WTC11 (cell line): Measurements from ENCODE around the gene TELO2. TPM values are rescaled to one million over a fixed set of nuclear protein-coding genes. Genes with fewer than 3 reads are reported as not detected.

Experiments used
- ATAC-seq: fragments of 200-7000 bp; cut with Tn5 transposase; 2 replicates; pipeline ENCODE4 v1.10.0; 2021; ENCODE audit warnings: mild to moderate bottlenecking, moderate library complexity
- CTCF ChIA-PET: fragments of 300-600 bp; sonication (Branson Sonifier 250); formaldehyde crosslinking; loops from one replicate; lab custom pipeline; 2021; ENCODE audit warnings: antibody characterized with exemption; lab: Charles Lee
- POLR2A ChIA-PET: fragments of 350-600 bp; sonication (Branson Sonifier 250); formaldehyde crosslinking; loops from one replicate; lab custom pipeline; 2021; ENCODE audit warnings: antibody characterized with exemption; lab: Charles Lee
- DNase-seq: peaks from one replicate; pipeline ENCODE4 v3.0.0; 2021; ENCODE audit warnings: low spot score
- H3K27ac Mint-ChIP-seq: 2 replicates; pipeline ENCODE4 v1.8.0; 2021; ENCODE audit warnings: mixed read lengths
- H3K27me3 Mint-ChIP-seq: 2 replicates; pipeline ENCODE4 v1.8.0; 2021; ENCODE audit warnings: low read depth, mild to moderate bottlenecking, moderate library complexity, mixed read lengths
- H3K36me3 Mint-ChIP-seq: 2 replicates; pipeline ENCODE4 v1.8.0; 2021; ENCODE audit warnings: mixed read lengths
- H3K4me1 Mint-ChIP-seq: 2 replicates; pipeline ENCODE4 v1.8.0; 2022; ENCODE audit warnings: mixed read lengths
- H3K4me3 Mint-ChIP-seq: 2 replicates; pipeline ENCODE4 v1.8.0; 2021; ENCODE audit warnings: mild to moderate bottlenecking, moderate library complexity, mixed read lengths
- H3K9me3 Mint-ChIP-seq: 2 replicates; pipeline ENCODE4 v1.8.0; 2021; ENCODE audit warnings: mixed read lengths
- CBFB ChIP-seq: sonication (generic); formaldehyde crosslinking; IDR thresholded peaks from 2 replicates; pipeline ENCODE4 v1.8.1; 2022; ENCODE audit warnings: mild to moderate bottlenecking, low read depth, missing genetic modification reagents
- ESRRA ChIP-seq: sonication (generic); formaldehyde crosslinking; IDR thresholded peaks from 2 replicates; pipeline ENCODE4 v1.8.1; 2022; ENCODE audit warnings: mild to moderate bottlenecking, missing genetic modification reagents, borderline replicate concordance
- FOXP1 ChIP-seq: sonication (generic); formaldehyde crosslinking; IDR thresholded peaks from 2 replicates; pipeline ENCODE4 v1.8.0; 2022; ENCODE audit warnings: missing genetic modification reagents, mild to moderate bottlenecking, moderate library complexity, borderline replicate concordance
- NFYB ChIP-seq: sonication (generic); formaldehyde crosslinking; conservative IDR thresholded peaks from 2 replicates; pipeline ENCODE4 v1.8.0; 2022; ENCODE audit warnings: low read depth, missing genetic modification reagents
- OVOL2 ChIP-seq: fragments of 250-450 bp; sonication (Bioruptor Pico); IDR thresholded peaks from 2 replicates; pipeline ENCODE4 v1.9.0; 2021; ENCODE audit warnings: mild to moderate bottlenecking, borderline replicate concordance
- PRRX2 ChIP-seq: fragments of 250-450 bp; sonication (Bioruptor Pico); IDR thresholded peaks from 2 replicates; pipeline ENCODE4 v1.8.0; 2021; ENCODE audit warnings: mild to moderate bottlenecking
- RELA ChIP-seq: sonication (generic); formaldehyde crosslinking; IDR thresholded peaks from 2 replicates; pipeline ENCODE4 v1.8.1; 2022; ENCODE audit warnings: missing genetic modification reagents, mild to moderate bottlenecking, borderline replicate concordance
- RORB ChIP-seq: fragments of 250-450 bp; sonication (Bioruptor Pico); IDR thresholded peaks from 2 replicates; pipeline ENCODE4 v1.9.0; 2021; ENCODE audit warnings: mild to moderate bottlenecking
- SP1 ChIP-seq: sonication (generic); formaldehyde crosslinking; conservative IDR thresholded peaks from 2 replicates; pipeline ENCODE4 v1.8.1; 2022; ENCODE audit warnings: missing genetic modification reagents
- ZBTB21 ChIP-seq: sonication (generic); formaldehyde crosslinking; IDR thresholded peaks from 2 replicates; pipeline ENCODE4 v1.8.1; 2023; ENCODE audit warnings: mild to moderate bottlenecking, missing genetic modification reagents, borderline replicate concordance
- ZNF416 ChIP-seq: fragments of 250-450 bp; sonication (Bioruptor Pico); IDR thresholded peaks from 2 replicates; pipeline ENCODE4 v1.9.0; 2021; ENCODE audit warnings: mild to moderate bottlenecking, inconsistent platforms
- ZNF671 ChIP-seq: fragments of 250-450 bp; sonication (Bioruptor Pico); IDR thresholded peaks from 2 replicates; pipeline ENCODE4 v1.8.0; 2021; ENCODE audit warnings: mild to moderate bottlenecking
- total RNA-seq: library from RNA; stranded (reverse); gene quantifications from 3 replicates; pipeline ENCODE4 v1.2.3, GENCODE V29; 2021
- TF ChIP-seq, protein P1 (sequence below): sonication (generic); formaldehyde crosslinking; IDR thresholded peaks from 2 replicates; pipeline ENCODE4 v1.8.0; 2022; ENCODE audit warnings: mild to moderate bottlenecking, missing genetic modification reagents
- TF ChIP-seq, protein P2 (sequence below): sonication (generic); formaldehyde crosslinking; IDR thresholded peaks from 2 replicates; pipeline ENCODE4 v1.8.0; 2022; ENCODE audit warnings: mild to moderate bottlenecking, missing genetic modification reagents
- TF ChIP-seq, protein P3 (sequence below): sonication (generic); formaldehyde crosslinking; IDR thresholded peaks from 2 replicates; pipeline ENCODE4 v1.8.0; 2023; ENCODE audit warnings: missing genetic modification reagents, mild to moderate bottlenecking, borderline replicate concordance
- TF ChIP-seq, protein P4 (sequence below): sonication (generic); formaldehyde crosslinking; IDR thresholded peaks from 2 replicates; pipeline ENCODE4 v1.8.1; 2022; ENCODE audit warnings: low read depth, mild to moderate bottlenecking, moderate library complexity, missing genetic modification reagents, borderline replicate concordance
- TF ChIP-seq, protein P5 (sequence below): sonication (generic); formaldehyde crosslinking; IDR thresholded peaks from 2 replicates; pipeline ENCODE4 v1.8.1; 2023; ENCODE audit warnings: mild to moderate bottlenecking, missing genetic modification reagents, moderate library complexity
- TF ChIP-seq, protein P6 (sequence below): fragments of 250-450 bp; sonication (Bioruptor Pico); IDR thresholded peaks from 2 replicates; pipeline ENCODE4 v1.9.0; 2021; ENCODE audit warnings: mild to moderate bottlenecking, borderline replicate concordance
- TF ChIP-seq, protein P7 (sequence below): sonication (generic); formaldehyde crosslinking; IDR thresholded peaks from 2 replicates; pipeline ENCODE4 v1.8.0; 2023; ENCODE audit warnings: missing genetic modification reagents
- TF ChIP-seq, protein P8 (sequence below): sonication (generic); formaldehyde crosslinking; IDR thresholded peaks from 2 replicates; pipeline ENCODE4 v1.8.1; 2022; ENCODE audit warnings: mild to moderate bottlenecking, moderate library complexity, missing genetic modification reagents

TELO2 gene
- total RNA-seq, 1 experiment from 2014 or later, result 86.7 TPM

DNA sequence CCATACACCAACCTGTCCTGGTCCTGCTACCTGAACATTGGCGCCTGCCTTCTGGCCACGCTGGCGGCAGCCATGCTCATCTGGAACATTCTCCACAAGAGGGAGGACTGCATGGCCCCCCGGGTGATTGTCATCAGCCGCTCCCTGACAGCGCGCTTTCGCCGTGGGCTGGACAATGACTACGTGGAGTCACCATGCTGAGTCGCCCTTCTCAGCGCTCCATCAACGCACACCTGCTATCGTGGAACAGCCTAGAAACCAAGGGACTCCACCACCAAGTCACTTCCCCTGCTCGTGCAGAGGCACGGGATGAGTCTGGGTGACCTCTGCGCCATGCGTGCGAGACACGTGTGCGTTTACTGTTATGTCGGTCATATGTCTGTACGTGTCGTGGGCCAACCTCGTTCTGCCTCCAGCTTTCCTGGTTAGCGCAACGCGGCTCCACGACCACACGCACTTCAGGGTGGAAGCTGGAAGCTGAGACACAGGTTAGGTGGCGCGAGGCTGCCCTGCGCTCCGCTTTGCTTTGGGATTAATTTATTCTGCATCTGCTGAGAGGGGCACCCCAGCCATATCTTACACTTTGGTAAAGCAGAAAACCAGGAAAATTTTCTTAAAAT lies 61.8 kb downstream of the TELO2 start (continued):
- no peak for TF ChIP-seq ZBTB21 (CRISPR knock-in tag)
- TF ChIP-seq PRRX2 (CRISPR knock-in tag), result no peak
- TF ChIP-seq SP1 (CRISPR knock-in tag), result no peak
- TF ChIP-seq, protein P1, sequence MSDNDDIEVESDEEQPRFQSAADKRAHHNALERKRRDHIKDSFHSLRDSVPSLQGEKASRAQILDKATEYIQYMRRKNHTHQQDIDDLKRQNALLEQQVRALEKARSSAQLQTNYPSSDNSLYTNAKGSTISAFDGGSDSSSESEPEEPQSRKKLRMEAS (CRISPR knock-in tag), result no peak
- TF ChIP-seq, protein P2, sequence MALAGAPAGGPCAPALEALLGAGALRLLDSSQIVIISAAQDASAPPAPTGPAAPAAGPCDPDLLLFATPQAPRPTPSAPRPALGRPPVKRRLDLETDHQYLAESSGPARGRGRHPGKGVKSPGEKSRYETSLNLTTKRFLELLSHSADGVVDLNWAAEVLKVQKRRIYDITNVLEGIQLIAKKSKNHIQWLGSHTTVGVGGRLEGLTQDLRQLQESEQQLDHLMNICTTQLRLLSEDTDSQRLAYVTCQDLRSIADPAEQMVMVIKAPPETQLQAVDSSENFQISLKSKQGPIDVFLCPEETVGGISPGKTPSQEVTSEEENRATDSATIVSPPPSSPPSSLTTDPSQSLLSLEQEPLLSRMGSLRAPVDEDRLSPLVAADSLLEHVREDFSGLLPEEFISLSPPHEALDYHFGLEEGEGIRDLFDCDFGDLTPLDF (CRISPR knock-in tag), result no peak
- TF ChIP-seq, all 79 proteins: peak for 0

DNA sequence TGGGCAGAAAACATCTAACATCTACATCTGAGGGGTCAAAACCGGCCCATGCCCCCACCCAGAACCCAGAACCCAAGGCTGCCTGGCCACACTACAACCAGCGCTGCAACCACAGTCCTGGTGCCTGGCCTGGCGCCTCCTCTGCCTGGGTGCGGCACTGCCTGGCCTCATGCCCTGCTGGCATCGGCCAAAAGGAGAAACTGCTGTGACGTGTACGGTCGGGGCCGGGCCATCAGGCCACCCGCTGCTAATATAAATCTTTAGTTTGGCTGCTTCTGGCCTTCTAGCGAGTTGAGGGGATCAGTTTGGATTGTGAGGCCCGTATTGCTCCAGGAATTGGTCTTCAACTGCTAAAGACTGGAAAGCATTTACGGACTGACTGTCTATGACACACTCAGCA lies 63.1 kb downstream of the TELO2 start:
- Mint-ChIP-seq H3K27me3 (no peaks in the 10 kb centered on the region), H3K27ac (no peak overlapping the region), H3K4me1 (peaks cover 19% of the 10 kb centered on the region)
- POLR2A ChIA-PET, result no interaction called here
- TF ChIP-seq, protein P3, sequence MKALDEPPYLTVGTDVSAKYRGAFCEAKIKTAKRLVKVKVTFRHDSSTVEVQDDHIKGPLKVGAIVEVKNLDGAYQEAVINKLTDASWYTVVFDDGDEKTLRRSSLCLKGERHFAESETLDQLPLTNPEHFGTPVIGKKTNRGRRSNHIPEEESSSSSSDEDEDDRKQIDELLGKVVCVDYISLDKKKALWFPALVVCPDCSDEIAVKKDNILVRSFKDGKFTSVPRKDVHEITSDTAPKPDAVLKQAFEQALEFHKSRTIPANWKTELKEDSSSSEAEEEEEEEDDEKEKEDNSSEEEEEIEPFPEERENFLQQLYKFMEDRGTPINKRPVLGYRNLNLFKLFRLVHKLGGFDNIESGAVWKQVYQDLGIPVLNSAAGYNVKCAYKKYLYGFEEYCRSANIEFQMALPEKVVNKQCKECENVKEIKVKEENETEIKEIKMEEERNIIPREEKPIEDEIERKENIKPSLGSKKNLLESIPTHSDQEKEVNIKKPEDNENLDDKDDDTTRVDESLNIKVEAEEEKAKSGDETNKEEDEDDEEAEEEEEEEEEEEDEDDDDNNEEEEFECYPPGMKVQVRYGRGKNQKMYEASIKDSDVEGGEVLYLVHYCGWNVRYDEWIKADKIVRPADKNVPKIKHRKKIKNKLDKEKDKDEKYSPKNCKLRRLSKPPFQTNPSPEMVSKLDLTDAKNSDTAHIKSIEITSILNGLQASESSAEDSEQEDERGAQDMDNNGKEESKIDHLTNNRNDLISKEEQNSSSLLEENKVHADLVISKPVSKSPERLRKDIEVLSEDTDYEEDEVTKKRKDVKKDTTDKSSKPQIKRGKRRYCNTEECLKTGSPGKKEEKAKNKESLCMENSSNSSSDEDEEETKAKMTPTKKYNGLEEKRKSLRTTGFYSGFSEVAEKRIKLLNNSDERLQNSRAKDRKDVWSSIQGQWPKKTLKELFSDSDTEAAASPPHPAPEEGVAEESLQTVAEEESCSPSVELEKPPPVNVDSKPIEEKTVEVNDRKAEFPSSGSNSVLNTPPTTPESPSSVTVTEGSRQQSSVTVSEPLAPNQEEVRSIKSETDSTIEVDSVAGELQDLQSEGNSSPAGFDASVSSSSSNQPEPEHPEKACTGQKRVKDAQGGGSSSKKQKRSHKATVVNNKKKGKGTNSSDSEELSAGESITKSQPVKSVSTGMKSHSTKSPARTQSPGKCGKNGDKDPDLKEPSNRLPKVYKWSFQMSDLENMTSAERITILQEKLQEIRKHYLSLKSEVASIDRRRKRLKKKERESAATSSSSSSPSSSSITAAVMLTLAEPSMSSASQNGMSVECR (CRISPR knock-in tag), result no peak
- no peak for TF ChIP-seq CBFB (CRISPR knock-in tag)
- TF ChIP-seq ESRRA (CRISPR knock-in tag), result no peak
- no peak for TF ChIP-seq RORB
- TF ChIP-seq RELA, result no peak
- TF ChIP-seq, protein P4, sequence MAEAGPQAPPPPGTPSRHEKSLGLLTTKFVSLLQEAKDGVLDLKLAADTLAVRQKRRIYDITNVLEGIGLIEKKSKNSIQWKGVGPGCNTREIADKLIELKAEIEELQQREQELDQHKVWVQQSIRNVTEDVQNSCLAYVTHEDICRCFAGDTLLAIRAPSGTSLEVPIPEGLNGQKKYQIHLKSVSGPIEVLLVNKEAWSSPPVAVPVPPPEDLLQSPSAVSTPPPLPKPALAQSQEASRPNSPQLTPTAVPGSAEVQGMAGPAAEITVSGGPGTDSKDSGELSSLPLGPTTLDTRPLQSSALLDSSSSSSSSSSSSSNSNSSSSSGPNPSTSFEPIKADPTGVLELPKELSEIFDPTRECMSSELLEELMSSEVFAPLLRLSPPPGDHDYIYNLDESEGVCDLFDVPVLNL (CRISPR knock-in tag), result no peak
- TF ChIP-seq FOXP1 (CRISPR knock-in tag), result no peak
- TF ChIP-seq ZNF671 (CRISPR knock-in tag), result no peak
- no peak for TF ChIP-seq NFYB (CRISPR knock-in tag)
- TF ChIP-seq, protein P5, sequence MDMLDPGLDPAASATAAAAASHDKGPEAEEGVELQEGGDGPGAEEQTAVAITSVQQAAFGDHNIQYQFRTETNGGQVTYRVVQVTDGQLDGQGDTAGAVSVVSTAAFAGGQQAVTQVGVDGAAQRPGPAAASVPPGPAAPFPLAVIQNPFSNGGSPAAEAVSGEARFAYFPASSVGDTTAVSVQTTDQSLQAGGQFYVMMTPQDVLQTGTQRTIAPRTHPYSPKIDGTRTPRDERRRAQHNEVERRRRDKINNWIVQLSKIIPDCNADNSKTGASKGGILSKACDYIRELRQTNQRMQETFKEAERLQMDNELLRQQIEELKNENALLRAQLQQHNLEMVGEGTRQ (CRISPR knock-in tag), result no peak
- TF ChIP-seq, protein P6, sequence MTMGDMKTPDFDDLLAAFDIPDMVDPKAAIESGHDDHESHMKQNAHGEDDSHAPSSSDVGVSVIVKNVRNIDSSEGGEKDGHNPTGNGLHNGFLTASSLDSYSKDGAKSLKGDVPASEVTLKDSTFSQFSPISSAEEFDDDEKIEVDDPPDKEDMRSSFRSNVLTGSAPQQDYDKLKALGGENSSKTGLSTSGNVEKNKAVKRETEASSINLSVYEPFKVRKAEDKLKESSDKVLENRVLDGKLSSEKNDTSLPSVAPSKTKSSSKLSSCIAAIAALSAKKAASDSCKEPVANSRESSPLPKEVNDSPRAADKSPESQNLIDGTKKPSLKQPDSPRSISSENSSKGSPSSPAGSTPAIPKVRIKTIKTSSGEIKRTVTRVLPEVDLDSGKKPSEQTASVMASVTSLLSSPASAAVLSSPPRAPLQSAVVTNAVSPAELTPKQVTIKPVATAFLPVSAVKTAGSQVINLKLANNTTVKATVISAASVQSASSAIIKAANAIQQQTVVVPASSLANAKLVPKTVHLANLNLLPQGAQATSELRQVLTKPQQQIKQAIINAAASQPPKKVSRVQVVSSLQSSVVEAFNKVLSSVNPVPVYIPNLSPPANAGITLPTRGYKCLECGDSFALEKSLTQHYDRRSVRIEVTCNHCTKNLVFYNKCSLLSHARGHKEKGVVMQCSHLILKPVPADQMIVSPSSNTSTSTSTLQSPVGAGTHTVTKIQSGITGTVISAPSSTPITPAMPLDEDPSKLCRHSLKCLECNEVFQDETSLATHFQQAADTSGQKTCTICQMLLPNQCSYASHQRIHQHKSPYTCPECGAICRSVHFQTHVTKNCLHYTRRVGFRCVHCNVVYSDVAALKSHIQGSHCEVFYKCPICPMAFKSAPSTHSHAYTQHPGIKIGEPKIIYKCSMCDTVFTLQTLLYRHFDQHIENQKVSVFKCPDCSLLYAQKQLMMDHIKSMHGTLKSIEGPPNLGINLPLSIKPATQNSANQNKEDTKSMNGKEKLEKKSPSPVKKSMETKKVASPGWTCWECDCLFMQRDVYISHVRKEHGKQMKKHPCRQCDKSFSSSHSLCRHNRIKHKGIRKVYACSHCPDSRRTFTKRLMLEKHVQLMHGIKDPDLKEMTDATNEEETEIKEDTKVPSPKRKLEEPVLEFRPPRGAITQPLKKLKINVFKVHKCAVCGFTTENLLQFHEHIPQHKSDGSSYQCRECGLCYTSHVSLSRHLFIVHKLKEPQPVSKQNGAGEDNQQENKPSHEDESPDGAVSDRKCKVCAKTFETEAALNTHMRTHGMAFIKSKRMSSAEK (CRISPR knock-in tag), result no peak
- TF ChIP-seq, protein P7, sequence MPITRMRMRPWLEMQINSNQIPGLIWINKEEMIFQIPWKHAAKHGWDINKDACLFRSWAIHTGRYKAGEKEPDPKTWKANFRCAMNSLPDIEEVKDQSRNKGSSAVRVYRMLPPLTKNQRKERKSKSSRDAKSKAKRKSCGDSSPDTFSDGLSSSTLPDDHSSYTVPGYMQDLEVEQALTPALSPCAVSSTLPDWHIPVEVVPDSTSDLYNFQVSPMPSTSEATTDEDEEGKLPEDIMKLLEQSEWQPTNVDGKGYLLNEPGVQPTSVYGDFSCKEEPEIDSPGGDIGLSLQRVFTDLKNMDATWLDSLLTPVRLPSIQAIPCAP (CRISPR knock-in tag), result no peak
- no peak for TF ChIP-seq ZNF416 (CRISPR knock-in tag)
- TF ChIP-seq OVOL2 (CRISPR knock-in tag), result no peak
- TF ChIP-seq, protein P8, sequence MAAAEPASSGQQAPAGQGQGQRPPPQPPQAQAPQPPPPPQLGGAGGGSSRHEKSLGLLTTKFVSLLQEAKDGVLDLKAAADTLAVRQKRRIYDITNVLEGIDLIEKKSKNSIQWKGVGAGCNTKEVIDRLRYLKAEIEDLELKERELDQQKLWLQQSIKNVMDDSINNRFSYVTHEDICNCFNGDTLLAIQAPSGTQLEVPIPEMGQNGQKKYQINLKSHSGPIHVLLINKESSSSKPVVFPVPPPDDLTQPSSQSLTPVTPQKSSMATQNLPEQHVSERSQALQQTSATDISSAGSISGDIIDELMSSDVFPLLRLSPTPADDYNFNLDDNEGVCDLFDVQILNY (CRISPR knock-in tag), result no peak
- TF ChIP-seq, all 79 proteins: peak for 0
- CTCF ChIA-PET, result no interaction called here
- Mint-ChIP-seq H3K9me3 (no peaks in the 10 kb centered on the region), H3K4me3 (no peak overlapping the region), H3K36me3 (peaks cover 13% of the 10 kb centered on the region)
- ATAC-seq, result no peak
- no peak for DNase-seq
